Erythroblast (primary cell): Measurements from ENCODE around the gene PLXND1.

Experiments
- DNase-seq, 2 experiments: peaks; one replicate each; lab custom pipeline; 2025; lab: John Stamatoyannopoulos, UW
- GATA1 ChIP-seq: IDR thresholded peaks from 2 replicates; pipeline ENCODE4 v1.6.1; 2011; ENCODE audit warnings: low read depth, mild to moderate bottlenecking, control low read depth, low read length, moderate library complexity
- POLR2A ChIP-seq: IDR thresholded peaks from 2 replicates; pipeline ENCODE4 v1.6.1; 2011; ENCODE audit warnings: mild to moderate bottlenecking, low read length

Gene PLXND1

DNA sequence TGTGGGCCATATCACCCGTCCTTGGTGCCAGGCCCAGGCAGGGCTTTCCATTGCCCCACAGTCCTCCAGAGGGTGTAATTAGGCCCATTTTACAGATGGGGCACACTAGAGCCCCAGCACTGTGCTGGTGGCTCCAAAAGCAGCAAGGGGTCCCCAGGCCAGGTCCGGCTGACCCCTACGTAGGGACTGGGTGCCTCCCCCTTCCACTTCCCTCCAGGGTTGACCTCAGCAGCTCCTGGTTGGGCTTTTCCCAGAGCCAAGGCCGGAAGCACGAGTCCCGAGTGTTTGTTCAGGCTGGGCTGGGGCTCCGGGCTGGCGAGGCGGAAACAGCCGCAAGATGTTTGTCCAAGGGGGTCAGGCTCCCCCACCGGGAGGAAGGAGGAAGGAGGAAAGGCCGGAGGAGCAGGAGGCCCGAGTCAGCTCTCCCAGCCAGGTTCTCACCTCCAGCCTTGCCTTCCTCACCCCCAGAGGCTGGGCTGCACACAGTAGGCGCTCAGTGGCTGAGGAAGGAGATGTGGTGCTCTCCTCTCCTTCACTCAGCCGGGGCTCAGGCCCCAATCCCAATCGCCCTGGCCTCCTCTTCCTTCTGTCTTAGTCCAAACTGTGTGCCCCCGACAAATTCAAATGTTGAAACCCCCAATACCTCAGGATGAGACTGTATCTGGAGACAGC, 17.1 kb upstream of the PLXND1 start:
- no peak for DNase-seq
- TF ChIP-seq GATA1, result no peak
- no peak for TF ChIP-seq POLR2A

DNA sequence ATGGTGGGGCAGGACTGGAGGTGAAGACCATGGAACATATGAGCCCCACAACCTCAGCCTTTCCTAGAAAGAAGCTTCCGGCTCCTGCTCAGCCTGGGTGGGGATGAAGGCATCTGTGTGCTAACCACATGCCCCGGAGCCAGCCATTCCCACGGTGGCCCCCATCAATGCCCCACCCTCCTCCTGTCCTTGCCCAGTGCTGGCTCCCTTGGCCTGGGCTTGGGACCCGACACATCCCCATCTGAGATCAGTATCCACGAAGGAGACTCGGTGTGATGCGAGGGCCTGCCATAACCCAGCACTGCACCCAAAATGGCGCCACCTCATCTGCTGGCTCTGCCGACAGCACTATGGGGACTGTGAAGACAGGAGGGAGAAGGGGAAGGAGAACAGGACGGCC, 16.5 kb upstream of the PLXND1 start:
- no peak for TF ChIP-seq POLR2A
- no peak for TF ChIP-seq GATA1
- no peak for DNase-seq

DNA sequence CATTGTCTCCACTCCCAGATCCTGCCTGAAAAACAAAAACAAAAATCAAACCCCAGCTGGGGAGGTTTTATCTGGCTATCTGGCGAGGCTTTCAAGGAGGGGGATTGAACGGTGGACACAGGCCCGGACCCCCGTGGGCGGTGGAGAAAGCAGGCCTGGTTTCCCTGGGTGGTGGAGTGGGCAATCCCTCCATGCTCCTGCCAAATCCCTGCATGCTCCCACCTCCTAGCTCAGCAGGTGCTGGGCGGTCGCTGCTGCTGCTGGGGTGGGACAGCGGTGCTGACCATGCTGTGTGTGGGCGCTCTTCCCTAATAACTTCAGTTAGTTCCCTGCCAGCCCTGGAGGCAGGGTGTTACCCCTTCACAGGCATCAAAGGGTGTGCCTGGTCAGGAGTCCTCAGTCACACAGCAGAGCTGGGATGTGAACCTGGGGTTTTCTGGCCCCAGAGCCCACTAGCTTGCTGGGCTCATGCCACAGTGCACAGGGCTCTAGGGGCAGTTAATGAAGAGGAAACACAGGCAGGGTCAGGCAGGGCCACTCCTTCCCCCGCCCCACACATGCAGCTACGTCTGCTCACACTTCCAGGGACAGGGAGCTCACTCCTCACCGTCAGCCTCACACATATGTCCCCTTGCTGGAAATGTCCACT, 15.9 kb upstream of the PLXND1 start:
- TF ChIP-seq POLR2A (no peak), GATA1 (no peak)
- no peak for DNase-seq

DNA sequence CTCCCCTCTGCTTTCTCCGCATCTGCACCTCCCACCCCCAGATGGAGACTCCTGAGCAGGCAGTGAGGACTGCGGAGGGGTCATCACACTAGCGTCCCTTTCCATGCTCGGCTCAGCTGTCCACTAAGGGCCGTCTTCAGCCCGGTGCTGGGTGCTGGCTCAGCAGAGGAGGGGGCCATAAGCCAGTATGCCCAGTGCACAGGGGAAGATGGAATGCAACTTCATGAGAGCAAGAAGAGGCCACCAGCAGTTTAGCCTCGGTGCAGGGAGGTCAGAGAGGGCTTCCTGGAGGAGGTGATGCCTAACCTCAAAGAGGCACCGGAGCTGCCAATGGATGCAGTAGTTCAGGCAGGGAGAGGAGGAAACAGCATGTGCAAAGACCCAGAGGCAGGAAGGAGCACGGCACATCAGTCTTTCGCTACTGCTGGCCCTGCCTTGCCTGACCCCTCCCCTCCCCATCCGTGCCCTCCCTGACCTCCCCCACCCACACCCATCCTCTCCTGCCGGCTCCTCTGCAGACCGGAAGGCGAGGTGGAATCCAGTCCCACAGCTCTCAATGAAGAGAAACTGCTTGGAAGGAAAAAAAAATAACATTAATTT, 15.2 kb upstream of the PLXND1 start:
- no peak for DNase-seq
- TF ChIP-seq POLR2A (no peak), GATA1 (no peak)

DNA sequence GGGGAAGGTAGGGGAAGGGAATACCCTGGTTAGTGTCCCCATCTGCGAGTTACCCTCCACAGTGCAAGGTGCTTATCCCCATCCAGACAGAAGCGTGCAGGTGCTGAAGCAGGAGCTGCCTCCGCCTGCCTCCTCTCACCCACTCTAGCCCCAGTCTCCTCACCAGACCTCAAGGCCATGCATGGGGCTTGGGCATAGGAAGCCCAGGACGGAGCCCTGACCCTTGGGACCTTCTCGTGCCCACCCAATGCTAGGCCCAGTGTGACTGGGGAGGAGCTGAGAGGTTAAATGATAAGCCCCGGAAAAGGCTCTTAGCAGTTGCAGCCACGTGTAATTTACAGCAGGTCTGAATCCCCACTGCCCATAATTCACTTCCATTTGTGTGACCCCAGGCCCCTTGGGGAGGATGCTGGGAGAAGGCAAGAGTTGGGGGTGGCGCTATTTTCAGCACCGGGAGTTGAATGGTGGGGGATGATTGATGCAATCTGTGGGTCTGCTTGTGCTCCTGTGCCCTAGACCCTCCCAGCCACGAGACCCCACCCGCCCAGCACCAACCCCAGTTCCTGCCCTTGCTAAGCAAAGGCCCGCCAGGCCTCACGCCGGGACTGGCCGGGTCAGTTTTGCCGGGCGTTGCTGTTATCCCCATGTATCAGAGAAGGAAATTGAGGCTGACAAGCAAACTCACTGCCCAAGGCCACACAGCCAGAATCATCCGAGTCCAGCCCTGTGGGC, 14.5 kb upstream of the PLXND1 start:
- no peak for DNase-seq
- TF ChIP-seq GATA1, result no peak
- no peak for TF ChIP-seq POLR2A

DNA sequence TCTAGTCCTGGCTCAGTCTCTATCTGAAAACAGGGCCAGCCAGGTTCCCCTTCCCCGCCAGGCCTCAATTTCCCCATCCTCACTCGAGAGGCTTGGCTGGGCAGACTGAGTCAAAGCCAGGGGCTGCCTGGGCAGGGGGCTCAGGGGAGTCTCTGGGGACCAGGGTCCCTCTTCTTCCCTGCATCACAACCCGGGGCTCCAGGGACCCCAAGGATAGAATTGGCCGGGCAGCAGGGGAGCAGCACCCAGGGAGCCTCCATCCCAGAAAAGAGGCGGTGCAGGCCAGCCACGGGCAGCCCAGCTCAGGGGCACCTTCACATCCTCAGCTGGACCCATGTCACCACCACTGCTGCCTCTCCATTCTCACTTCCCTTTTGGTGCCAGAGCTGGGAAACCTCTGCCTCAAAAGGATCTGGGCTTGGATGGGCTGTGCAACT, 13.3 kb upstream of the PLXND1 start:
- DNase-seq, result no peak
- no peak for TF ChIP-seq POLR2A
- TF ChIP-seq GATA1, result no peak

DNA sequence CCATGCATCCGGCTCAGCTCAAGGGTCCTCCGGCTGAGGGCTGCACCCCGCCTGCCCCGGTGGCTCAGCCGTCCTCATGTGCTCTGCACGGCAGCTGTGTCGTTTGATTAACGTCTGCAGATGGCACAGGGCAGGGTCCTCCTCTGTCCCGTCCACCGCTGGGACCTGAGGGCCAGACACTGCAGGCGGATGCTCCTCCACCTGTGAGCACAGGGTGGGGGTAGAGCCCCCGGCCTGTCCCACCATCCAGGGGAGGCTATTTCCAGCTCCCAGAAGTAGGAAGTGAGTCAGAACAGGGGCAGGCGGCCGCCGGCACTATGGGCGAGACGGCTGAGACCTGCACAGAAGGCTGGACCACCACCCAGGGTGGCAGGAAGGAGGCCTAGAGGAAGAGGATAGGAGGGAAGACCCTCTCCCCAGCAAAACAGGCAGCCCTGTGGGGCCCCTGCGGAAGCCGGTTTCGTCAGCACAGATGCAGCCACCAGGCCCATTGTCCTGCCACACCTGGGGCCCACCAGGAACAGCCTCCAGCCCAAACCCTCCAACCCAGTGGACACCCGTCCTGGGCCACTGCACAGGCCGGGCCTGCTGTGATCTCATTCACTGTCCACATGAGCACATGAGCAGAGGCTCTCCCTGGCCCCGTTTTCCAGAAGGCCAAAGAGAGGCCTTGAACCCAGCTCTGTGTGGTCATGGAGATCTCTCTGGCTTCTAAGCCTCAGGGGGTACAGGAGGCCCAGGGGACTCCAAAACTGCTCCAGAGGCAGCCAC, 12.6 kb upstream of the PLXND1 start:
- no peak for TF ChIP-seq POLR2A
- no peak for DNase-seq

DNA sequence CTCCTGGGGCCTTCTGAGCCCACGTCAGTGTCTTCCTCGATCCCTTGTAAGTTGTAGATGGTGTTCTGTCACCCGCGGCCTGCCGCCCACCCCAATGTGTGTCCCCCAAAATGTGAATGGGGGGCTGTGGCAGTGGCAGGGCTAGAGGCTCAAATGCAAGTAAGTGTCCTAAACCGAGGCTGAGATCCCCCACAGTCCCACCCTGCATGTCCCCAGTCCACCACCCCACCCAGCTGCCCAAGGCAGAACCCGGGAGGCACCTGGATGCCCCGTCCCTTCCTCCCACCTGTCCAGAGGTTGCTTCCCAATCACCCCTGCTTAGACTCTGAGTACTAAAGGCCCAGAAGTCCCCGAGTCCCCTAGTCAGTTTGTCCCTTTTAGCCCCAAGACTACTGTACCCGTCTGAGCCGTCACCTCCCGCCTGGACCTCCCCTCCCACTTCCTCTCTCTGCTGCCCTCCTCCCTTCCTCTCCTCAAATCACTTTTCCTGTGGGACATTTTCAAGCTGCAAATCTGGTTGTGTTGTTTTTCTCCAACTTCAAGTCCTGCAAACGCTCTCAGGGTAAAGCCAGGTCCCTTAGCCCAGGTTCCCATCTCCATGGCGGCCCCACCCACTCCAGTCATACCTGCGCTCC, 11.8 kb upstream of the PLXND1 start:
- TF ChIP-seq POLR2A (no peak), GATA1 (no peak)

DNA sequence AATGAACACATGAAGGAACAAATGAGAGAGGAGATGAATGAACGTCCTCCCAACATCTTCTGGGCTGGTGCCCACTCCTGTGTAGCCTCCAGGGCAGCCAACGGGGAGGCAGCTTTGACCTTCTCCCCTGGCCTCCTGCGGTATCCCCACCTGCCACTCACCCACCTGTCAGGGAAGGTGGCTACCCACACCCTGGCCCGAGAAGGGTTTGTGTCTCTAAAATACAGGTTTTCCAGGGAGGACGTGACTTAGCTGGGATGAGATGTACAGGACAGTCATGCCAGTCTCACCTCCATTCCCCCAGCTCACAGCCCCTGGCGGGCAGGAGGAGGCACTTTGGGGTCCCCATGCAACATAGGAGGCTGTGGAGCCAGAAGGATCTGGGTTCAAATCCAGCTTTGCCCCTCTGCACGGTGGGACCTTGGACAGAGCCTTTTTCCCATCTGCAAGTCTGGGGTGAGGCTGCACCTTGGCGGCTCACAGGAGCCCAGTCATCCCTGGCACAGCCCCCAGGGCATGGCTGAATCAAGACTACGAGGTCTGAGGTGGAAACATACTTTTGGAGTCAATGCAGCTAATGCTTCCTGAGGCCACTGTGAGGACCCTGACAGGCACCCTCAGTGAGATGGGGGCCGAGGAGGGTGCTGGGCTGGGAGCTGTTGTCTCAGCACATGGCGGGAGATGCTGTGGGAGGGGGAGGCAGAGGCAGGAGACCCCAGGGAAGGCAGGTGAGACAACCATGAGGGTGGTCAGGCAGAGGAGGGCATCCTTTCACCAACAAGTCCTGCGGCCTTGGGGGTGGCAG, 11.1 kb upstream of the PLXND1 start:
- TF ChIP-seq POLR2A (no peak), GATA1 (no peak)
- no peak for DNase-seq

More for the DNA sequence above, 11.8 kb upstream of the PLXND1 start:
- no peak for DNase-seq

DNA sequence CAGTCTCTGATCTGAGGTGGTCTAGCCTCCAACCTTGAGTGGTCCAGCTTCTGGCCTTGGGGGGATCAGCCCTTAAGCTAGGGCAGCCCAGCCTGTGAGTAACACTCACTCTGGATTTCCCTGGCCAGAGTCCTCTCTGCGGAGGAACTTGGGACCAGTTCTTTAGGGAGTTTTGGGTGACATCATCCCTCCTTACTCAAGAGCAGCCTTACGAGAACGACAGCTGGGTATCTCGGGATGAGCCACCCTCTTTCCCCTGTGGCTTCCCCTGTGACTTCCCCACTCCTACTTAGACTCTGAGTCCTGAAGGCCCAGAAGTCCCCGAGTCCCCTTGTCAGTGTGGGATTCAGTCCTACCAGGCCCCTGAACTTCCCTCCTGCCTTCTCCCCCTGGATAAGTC, 10.2 kb upstream of the PLXND1 start:
- TF ChIP-seq POLR2A, result no peak
- TF ChIP-seq GATA1, result no peak
- DNase-seq, result no peak

DNA sequence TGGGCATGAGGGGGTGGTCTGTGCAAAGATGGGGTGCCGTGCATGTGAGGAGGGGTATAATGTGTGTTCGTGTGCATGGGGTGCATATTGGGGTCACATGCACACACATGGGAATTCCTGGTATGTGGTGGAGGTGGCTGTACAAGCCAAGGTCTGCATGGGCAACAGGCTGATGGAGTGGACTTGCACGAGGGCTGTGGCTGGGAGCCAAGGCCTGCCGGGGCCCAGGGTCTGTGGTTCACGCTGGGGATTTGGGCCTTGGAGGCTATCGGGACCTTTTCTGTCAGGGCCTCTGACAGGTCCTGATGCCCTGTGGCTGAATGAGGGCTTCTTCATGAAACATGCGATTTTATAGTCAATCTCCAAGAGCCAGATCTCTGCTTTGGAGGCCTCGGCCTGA, 9.8 kb upstream of the PLXND1 start:
- no peak for DNase-seq
- no peak for TF ChIP-seq POLR2A
- TF ChIP-seq GATA1, result no peak

DNA sequence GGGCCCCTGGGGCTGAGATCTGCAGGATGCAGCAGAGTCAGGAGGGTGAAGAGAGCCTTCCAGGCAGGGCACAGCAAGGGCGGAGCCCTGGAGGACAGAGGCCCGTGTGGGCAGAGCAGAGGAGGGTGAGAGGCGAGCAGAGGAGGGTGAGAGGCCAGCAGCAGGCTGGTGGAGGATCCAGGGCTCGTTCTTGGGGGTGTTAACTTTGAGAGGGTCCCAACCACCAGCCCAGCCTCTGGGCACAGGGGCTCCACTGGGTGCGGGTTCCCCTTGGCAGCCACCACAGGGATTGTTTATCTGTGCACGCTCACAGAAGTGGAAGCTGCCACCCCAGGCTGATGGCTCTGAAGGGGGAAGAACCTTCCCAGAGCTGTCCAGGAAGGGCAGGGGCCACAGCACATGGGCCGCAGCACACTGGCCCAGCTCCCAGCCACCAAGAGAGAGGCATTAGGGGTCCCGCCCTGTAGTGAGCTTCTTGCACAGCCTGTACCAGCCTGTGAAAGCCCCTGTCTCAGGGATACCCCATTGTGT, 9.3 kb upstream of the PLXND1 start:
- TF ChIP-seq GATA1, result no peak
- TF ChIP-seq POLR2A, result no peak
- DNase-seq, result no peak
